ENCODE measurements around the gene RPS16. TPM values are rescaled to one million over a fixed set of nuclear protein-coding genes. Genes with fewer than 3 reads are reported as not detected.

Gene RPS16
- total and polyA plus RNA-seq, 2 of the 13 experiments (the other 11 are each of a cell fraction or from before 2014, with no cell fraction given), result 488 to 2,583 TPM

DNA sequence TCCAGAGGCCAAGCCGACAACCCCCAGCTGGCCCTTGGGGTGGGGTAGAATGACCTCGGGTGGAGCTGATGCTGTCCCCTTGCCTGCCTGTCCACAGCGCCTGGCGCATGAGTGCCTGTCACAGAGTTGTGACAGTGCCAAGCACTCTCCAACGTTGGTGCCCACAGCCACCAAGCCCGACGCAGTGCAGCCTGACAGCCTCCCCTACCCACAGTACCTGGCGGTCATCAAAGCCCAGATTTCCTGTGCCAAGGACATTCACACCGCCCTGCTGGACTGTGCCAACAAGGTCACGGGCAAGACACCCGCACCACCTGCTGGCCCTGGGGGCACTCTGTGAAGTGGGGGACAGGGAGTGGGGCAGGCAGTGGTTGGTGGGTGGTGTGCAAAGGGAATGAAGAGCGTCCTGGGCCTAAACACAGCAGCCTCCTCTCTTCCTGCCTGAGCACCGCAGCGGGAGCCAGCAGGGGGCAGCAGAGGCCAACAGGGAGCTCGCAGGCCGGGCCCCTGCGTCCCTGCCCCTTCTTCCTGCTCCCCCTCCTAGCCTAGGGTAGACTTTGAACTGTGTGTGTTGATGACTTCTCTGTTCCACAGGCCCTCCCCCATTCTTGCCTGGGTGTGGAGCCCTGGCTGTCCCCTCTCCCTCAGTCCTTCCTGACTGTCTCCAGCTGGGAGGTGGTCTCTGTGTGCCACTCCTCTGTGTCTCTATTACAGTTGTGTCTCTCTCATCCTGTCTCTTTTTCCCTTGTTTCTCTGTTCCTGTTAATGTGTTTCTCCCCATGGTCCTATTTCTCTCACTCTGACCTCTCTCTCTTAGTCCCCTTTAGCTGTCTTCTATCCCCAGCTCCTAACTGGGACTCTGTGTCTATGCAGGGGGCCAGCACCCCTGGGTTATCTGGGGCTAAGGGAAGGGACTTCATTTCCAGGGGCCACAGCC, 38.1 kb downstream of the RPS16 start (continued):
- 0 out of 2 replicates have a peak, but pooled peaks have one; percentile 19 for TF ChIP-seq ZSCAN22 (CRISPR knock-in tag; IDR thresholded peaks at IDR 0.05)
- TF ChIP-seq, protein P1, sequence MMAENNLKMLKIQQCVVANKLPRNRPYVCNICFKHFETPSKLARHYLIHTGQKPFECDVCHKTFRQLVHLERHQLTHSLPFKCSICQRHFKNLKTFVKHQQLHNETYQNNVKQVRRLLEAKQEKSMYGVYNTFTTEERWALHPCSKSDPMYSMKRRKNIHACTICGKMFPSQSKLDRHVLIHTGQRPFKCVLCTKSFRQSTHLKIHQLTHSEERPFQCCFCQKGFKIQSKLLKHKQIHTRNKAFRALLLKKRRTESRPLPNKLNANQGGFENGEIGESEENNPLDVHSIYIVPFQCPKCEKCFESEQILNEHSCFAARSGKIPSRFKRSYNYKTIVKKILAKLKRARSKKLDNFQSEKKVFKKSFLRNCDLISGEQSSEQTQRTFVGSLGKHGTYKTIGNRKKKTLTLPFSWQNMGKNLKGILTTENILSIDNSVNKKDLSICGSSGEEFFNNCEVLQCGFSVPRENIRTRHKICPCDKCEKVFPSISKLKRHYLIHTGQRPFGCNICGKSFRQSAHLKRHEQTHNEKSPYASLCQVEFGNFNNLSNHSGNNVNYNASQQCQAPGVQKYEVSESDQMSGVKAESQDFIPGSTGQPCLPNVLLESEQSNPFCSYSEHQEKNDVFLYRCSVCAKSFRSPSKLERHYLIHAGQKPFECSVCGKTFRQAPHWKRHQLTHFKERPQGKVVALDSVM (CRISPR knock-in tag; IDR thresholded peaks at IDR 0.05), result peak; percentile 60; the same call in 1 of the 2 replicates
- peak; percentile 81 for TF ChIP-seq FOXA3 (CRISPR knock-in tag; IDR thresholded peaks at IDR 0.05)
- TF ChIP-seq CREB1 (IDR thresholded peaks at IDR 0.05), result no peak
- TF ChIP-seq CREB1 (CRISPR knock-in tag; IDR thresholded peaks at IDR 0.05), result 0 out of 2 replicates have a peak, but pooled peaks have one; percentile 69
- TF ChIP-seq PRMT3 (CRISPR knock-in tag; IDR thresholded peaks at IDR 0.05; ENCODE audit: borderline replicate concordance, low read depth), result no peak
- TF ChIP-seq ADNP (CRISPR knock-in tag; IDR thresholded peaks at IDR 0.05), result no peak
- TF ChIP-seq MZF1 (CRISPR knock-in tag; IDR thresholded peaks at IDR 0.05; ENCODE audit: borderline replicate concordance), result peak; percentile 62; the same call in 1 of the 2 replicates
- TF ChIP-seq SP5 (CRISPR knock-in tag; IDR thresholded peaks at IDR 0.05; ENCODE audit: borderline replicate concordance, low read depth), result peak; percentile 87
- TF ChIP-seq, protein P2, sequence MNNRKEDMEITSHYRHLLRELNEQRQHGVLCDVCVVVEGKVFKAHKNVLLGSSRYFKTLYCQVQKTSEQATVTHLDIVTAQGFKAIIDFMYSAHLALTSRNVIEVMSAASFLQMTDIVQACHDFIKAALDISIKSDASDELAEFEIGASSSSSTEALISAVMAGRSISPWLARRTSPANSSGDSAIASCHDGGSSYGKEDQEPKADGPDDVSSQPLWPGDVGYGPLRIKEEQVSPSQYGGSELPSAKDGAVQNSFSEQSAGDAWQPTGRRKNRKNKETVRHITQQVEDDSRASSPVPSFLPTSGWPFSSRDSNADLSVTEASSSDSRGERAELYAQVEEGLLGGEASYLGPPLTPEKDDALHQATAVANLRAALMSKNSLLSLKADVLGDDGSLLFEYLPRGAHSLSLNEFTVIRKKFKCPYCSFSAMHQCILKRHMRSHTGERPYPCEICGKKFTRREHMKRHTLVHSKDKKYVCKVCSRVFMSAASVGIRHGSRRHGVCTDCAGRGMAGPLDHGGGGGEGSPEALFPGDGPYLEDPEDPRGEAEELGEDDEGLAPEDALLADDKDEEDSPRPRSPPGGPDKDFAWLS (CRISPR knock-in tag; IDR thresholded peaks at IDR 0.05; ENCODE audit: borderline replicate concordance), result no peak
- TF ChIP-seq ATM (IDR thresholded peaks at IDR 0.05; ENCODE audit: borderline replicate concordance), result no peak
- no peak for TF ChIP-seq REXO4 (CRISPR knock-in tag; IDR thresholded peaks at IDR 0.05; ENCODE audit: borderline replicate concordance)
- no peak; the same call in 1 of the 2 replicates for TF ChIP-seq FOXK2 (IDR thresholded peaks at IDR 0.05)
- TF ChIP-seq, protein P3, sequence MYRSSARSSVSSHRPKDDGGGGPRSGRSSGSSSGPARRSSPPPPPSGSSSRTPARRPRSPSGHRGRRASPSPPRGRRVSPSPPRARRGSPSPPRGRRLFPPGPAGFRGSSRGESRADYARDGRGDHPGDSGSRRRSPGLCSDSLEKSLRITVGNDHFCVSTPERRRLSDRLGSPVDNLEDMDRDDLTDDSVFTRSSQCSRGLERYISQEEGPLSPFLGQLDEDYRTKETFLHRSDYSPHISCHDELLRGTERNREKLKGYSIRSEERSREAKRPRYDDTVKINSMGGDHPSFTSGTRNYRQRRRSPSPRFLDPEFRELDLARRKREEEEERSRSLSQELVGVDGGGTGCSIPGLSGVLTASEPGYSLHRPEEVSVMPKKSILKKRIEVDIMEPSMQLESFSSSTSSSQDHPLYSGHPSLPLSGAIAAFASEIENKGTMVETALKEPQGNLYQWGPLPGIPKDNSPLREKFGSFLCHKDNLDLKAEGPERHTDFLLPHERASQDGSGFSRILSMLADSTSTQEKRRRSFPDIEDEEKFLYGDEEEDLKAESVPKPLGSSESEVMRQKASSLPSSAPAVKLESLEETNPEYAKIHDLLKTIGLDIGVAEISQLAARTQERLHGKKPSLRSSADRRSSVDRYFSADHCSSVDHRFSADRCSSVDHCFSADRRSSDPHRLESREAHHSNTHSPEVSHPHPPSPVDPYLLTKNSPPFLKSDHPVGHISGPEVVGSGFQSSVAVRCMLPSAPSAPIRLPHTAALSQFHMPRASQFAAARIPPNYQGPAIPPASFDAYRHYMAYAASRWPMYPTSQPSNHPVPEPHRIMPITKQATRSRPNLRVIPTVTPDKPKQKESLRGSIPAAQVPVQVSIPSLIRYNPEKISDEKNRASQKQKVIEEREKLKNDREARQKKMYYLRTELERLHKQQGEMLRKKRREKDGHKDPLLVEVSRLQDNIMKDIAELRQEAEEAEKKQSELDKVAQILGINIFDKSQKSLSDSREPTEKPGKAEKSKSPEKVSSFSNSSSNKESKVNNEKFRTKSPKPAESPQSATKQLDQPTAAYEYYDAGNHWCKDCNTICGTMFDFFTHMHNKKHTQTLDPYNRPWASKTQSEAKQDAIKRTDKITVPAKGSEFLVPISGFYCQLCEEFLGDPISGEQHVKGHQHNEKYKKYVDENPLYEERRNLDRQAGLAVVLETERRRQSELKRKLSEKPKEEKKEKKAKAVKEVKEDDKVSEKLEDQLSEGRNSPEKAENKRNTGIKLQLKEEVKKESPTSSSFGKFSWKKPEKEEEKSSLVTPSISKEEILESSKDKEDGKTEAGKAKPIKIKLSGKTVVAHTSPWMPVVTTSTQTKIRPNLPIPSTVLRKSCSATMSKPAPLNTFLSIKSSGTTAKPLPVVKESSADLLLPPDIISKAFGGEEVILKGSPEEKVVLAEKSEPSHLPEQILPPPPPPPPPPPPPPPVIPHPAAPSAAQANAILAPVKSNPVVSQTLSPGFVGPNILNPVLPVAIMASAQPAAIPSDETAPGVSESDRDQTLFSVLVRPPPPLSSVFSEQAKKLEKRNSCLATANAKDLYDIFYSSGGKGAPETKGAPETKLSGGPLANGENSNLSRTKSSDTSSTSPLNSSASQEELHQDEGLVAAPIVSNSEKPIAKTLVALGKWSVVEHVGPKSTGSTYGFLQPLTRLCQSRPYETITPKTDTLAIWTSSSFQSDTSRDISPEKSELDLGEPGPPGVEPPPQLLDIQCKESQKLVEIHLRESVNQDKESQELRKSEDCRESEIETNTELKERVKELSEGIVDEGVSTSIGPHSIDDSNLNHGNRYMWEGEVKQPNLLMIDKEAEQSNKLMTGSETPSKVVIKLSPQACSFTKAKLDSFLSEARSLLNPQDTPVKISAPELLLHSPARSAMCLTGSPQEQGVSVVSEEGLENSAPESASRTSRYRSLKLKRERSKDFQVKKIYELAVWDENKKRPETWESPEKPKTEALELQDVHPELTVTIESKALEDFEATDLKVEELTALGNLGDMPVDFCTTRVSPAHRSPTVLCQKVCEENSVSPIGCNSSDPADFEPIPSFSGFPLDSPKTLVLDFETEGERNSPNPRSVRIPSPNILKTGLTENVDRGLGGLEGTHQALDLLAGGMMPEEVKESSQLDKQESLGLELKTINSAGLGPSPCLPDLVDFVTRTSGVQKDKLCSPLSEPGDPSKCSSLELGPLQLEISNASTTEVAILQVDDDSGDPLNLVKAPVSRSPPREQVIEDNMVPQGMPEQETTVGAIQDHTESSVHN (CRISPR knock-in tag; IDR thresholded peaks at IDR 0.05), result no peak
- TF ChIP-seq MAFF (IDR thresholded peaks at IDR 0.05; ENCODE audit: low read depth, low read length), result no peak
- TF ChIP-seq, protein P4, sequence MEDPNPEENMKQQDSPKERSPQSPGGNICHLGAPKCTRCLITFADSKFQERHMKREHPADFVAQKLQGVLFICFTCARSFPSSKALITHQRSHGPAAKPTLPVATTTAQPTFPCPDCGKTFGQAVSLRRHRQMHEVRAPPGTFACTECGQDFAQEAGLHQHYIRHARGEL (CRISPR knock-in tag; IDR thresholded peaks at IDR 0.05), result no peak; the same call in 1 of the 2 replicates
- TF ChIP-seq ZNF879 (CRISPR knock-in tag; IDR thresholded peaks at IDR 0.05), result no peak

Measured in HepG2 (cell line).